DND-41 (cell line): ENCODE measurements around the gene CCDC121.
A peak's percentile ranks its signal among the peaks of the same experiment; 100 is the strongest.
"Not testable (repeated sequence)": the region's sequence is repeated elsewhere in the genome, so short reads cannot be mapped to it uniquely, and the experiment has no call there.

Experiments used
- ATAC-seq: fragments of 200-7000 bp; cut with Tn5 transposase; 3 replicates; pipeline ENCODE4 v1.9.1; 2021; ENCODE audit warnings: low read depth; ENCODE audit not compliant: insufficient read depth
- DNase-seq: peaks from one replicate; pipeline ENCODE4 v3.0.0-alpha.2; 2020
- H2AFZ ChIP-seq: 2 replicates; pipeline ENCODE4 v1.6.0; 2012; ENCODE audit warnings: low read depth, low read length
- H3K27ac ChIP-seq: 2 replicates; pipeline ENCODE4 v1.5.1; 2012; ENCODE audit warnings: low read length, inconsistent platforms
- H3K27me3 ChIP-seq: fragments of 200-600 bp; sonication (generic); 2 replicates; pipeline ENCODE4 v1.6.0; 2012; ENCODE audit warnings: low read length, mild to moderate bottlenecking, inconsistent platforms; ENCODE audit not compliant: insufficient read depth, poor library complexity
- H3K36me3 ChIP-seq: 2 replicates; pipeline ENCODE4 v1.5.1; 2012; ENCODE audit warnings: low read length, inconsistent platforms; ENCODE audit not compliant: insufficient read depth
- H3K4me1 ChIP-seq: 2 replicates; pipeline ENCODE4 v1.5.1; 2012; ENCODE audit warnings: mild to moderate bottlenecking, low read length; ENCODE audit not compliant: insufficient read depth
- H3K4me2 ChIP-seq: 2 replicates; pipeline ENCODE4 v1.6.0; 2012; ENCODE audit warnings: mild to moderate bottlenecking, moderate library complexity, low read length, inconsistent platforms; ENCODE audit not compliant: insufficient read depth
- H3K4me3 ChIP-seq, 2 experiments: fragments of 200-600 bp in 1 of 2; shearing (Covaris generic) in 1 of 2; 2 replicates each; pipeline ENCODE4 v1.5.1; 2012 to 2016; ENCODE audit warnings: inconsistent platforms in 2 of 2, low read length in 2 of 2, mild to moderate bottlenecking in 2 of 2, low read depth in 1 of 2, moderate library complexity in 1 of 2
- H3K79me2 ChIP-seq: 2 replicates; pipeline ENCODE4 v1.6.0; 2012; ENCODE audit warnings: low read length, inconsistent platforms; ENCODE audit not compliant: insufficient read depth
- H3K9ac ChIP-seq: 2 replicates; pipeline ENCODE4 v1.6.0; 2012; ENCODE audit warnings: low read depth, mild to moderate bottlenecking, inconsistent platforms, low read length, moderate library complexity
- H3K9me3 ChIP-seq: 2 replicates; pipeline ENCODE4 v1.5.1; 2012; ENCODE audit warnings: low read length, moderate library complexity, mild to moderate bottlenecking, inconsistent platforms; ENCODE audit not compliant: insufficient read depth, severe bottlenecking
- H4K20me1 ChIP-seq: 2 replicates; pipeline ENCODE4 v1.6.0; 2012; ENCODE audit warnings: low read length; ENCODE audit not compliant: insufficient read depth
- CTCF ChIP-seq: IDR thresholded peaks from 2 replicates; pipeline ENCODE4 v1.5.1; 2012; ENCODE audit warnings: borderline replicate concordance, low read length, moderate library complexity, mild to moderate bottlenecking; ENCODE audit not compliant: poor library complexity, severe bottlenecking; ENCODE audit errors: extremely low read depth
- EZH2 ChIP-seq: IDR thresholded peaks from 3 replicates; pipeline ENCODE4 v1.6.1; 2012; ENCODE audit warnings: borderline replicate concordance, low read depth, mild to moderate bottlenecking, moderate library complexity, low read length, inconsistent platforms; ENCODE audit not compliant: severe bottlenecking

CCDC121 gene

GRCh38 chr2:27606611-27607010, 22.2 kb downstream of the CCDC121 start:
- Histone ChIP-seq H3K79me2 (peaks cover 6% of the 10 kb centered on the region; the same call in 1 of the 2 replicates), H2AFZ (no peak overlapping the region), H3K4me2 (no peak overlapping the region), H3K9ac (no peak overlapping the region), H3K27ac (no peak overlapping the region), H3K4me1 (no peaks in the 10 kb centered on the region), H3K36me3 (peaks cover 47% of the 10 kb centered on the region), H4K20me1 (no peaks in the 10 kb centered on the region), H3K27me3 (no peaks in the 10 kb centered on the region), H3K9me3 (no peaks in the 10 kb centered on the region), H3K4me3 (no peak overlapping the region)
- DNase-seq (no peak), ATAC-seq (no peak)
- TF ChIP-seq EZH2: no peak
- no peak for TF ChIP-seq CTCF

GRCh38 chr2:27596627-27597026, 32.2 kb downstream of the CCDC121 start:
- Histone ChIP-seq H3K4me3 (no peak overlapping the region), H3K79me2 (peaks cover 73% of the 10 kb centered on the region), H3K9me3 (peaks cover 20% of the 10 kb centered on the region), H4K20me1 (peaks cover 6% of the 10 kb centered on the region; the same call in 1 of the 2 replicates), H3K36me3 (peaks cover 18% of the 10 kb centered on the region), H3K4me2 (no peak overlapping the region), H2AFZ (no peak overlapping the region), H3K9ac (no peak overlapping the region), H3K27ac (no peak overlapping the region), H3K27me3 (no peaks in the 10 kb centered on the region), H3K4me1 (no peaks in the 10 kb centered on the region)
- DNase-seq: no peak
- no peak for ATAC-seq
- TF ChIP-seq CTCF (no peak), EZH2 (no peak)

- not testable (repeated sequence) for H3K4me2 ChIP-seq, DNase-seq, ATAC-seq, H3K4me3 ChIP-seq, H3K27me3 ChIP-seq, H3K4me1 ChIP-seq, H3K9ac ChIP-seq, H2AFZ ChIP-seq, H4K20me1 ChIP-seq, H3K27ac ChIP-seq
- H3K36me3 ChIP-seq: peaks cover 18% of the 10 kb centered on the region
- H3K79me2 ChIP-seq: peaks cover 79% of the 10 kb centered on the region
- peaks cover 27% of the 10 kb centered on the region for H3K9me3 ChIP-seq
Measured at GRCh38 chr2:27595412-27595811, 33.4 kb downstream of the CCDC121 start.

- not testable (repeated sequence) for ATAC-seq, H3K9ac ChIP-seq, H3K4me3 ChIP-seq, H2AFZ ChIP-seq, H3K4me2 ChIP-seq, H3K27ac ChIP-seq, H4K20me1 ChIP-seq, H3K4me1 ChIP-seq, H3K27me3 ChIP-seq
- Histone ChIP-seq H3K9me3 (peaks cover 32% of the 10 kb centered on the region), H3K36me3 (peaks cover 12% of the 10 kb centered on the region; the same call in 1 of the 2 replicates), H3K79me2 (peaks cover 85% of the 10 kb centered on the region)
- peak; percentile 22 for DNase-seq
Measured at GRCh38 chr2:27594020-27594703, 34.6 kb downstream of the CCDC121 start.
